SK-N-SH (cell line): ENCODE data around the gene CHAF1A. TPM values are rescaled to one million over a fixed set of nuclear protein-coding genes. Genes with fewer than 3 reads are reported as not detected.

Source experiments
- CTCF ChIA-PET: fragments of 300-600, 350-600 bp; formaldehyde crosslinking; extraction: SDS; loops from one replicate; lab custom pipeline; 2021; lab: Yijun Ruan, JAX
- POLR2A ChIA-PET: fragments of 350-600 bp; sonication (Branson Sonifier 250); formaldehyde crosslinking; extraction: SDS; loops from one replicate; lab custom pipeline; 2020; ENCODE audit warnings: antibody characterized with exemption, inconsistent platforms; lab: Yijun Ruan, JAX
- DNase-seq: peaks from one replicate; pipeline ENCODE4 v3.0.0; 2012
- H2AFZ ChIP-seq: fragments of 200-600 bp; sonication (generic); 2 replicates; pipeline ENCODE4 v1.8.1; 2016; ENCODE audit warnings: antibody characterized with exemption, mild to moderate bottlenecking, low read depth
- H3F3A ChIP-seq: fragments of 200-600 bp; sonication (generic); replicated peaks from 2 replicates; pipeline ENCODE3; 2016; ENCODE audit warnings: antibody characterized with exemption, mild to moderate bottlenecking; ENCODE audit not compliant: insufficient read depth
- H3K27ac ChIP-seq, 2 experiments: fragments of 200-500 bp in 1 of 2; fragments of 200-600 bp in 1 of 2; sonication (Bioruptor generic) in 1 of 2; sonication (generic), shearing (Covaris generic) in 1 of 2; 2 replicates each; pipeline versions ENCODE4 v1.5.1 to v1.6.1; 2014 to 2016; ENCODE audit warnings: low read depth in 2 of 2, inconsistent platforms in 1 of 2, low read length in 1 of 2, mild to moderate bottlenecking in 1 of 2, mixed read lengths in 1 of 2
- H3K27me3 ChIP-seq: fragments of 200-600 bp; sonication (generic), shearing (Covaris generic); 2 replicates; pipeline ENCODE4 v1.6.1; 2016; ENCODE audit warnings: mixed run types; ENCODE audit not compliant: insufficient read depth
- H3K36me3 ChIP-seq, 2 experiments: fragments of 200-500 bp in 1 of 2; fragments of 200-600 bp in 1 of 2; sonication (Bioruptor generic) in 1 of 2; sonication (generic) in 1 of 2; replicated peaks in 1 of 2; 2 replicates each; pipeline versions ENCODE3 to v1.5.1; 2014 to 2016; ENCODE audit warnings: low read length in 1 of 2, mild to moderate bottlenecking in 1 of 2; ENCODE audit not compliant: insufficient read depth in 2 of 2, control insufficient read depth in 1 of 2
- H3K4me1 ChIP-seq, 2 experiments: fragments of 200-500 bp in 1 of 2; fragments of 200-600 bp in 1 of 2; sonication (Bioruptor generic) in 1 of 2; sonication (generic), shearing (Covaris generic) in 1 of 2; 2 replicates each; pipeline versions ENCODE4 v1.5.1 to v1.6.1; 2014 to 2016; ENCODE audit warnings: low read depth in 1 of 2, low read length in 1 of 2, mixed run types in 1 of 2; ENCODE audit not compliant: insufficient read depth in 2 of 2, control insufficient read depth in 1 of 2
- H3K4me2 ChIP-seq: fragments of 200-600 bp; sonication (generic), shearing (Covaris generic); 2 replicates; pipeline ENCODE4 v1.6.1; 2017; ENCODE audit warnings: mixed run types
- H3K4me3 ChIP-seq, 2 experiments: fragments of 200-500 bp in 1 of 2; fragments of 200-600 bp in 1 of 2; sonication (Bioruptor generic) in 1 of 2; sonication (generic), shearing (Covaris generic) in 1 of 2; 2 replicates each; pipeline versions ENCODE4 v1.5.1 to v1.8.1; 2014 to 2016; ENCODE audit warnings: low read depth in 2 of 2, inconsistent platforms in 1 of 2, low read length in 1 of 2, mild to moderate bottlenecking in 1 of 2, mixed read lengths in 1 of 2, moderate library complexity in 1 of 2
- H3K79me2 ChIP-seq: fragments of 200-600 bp; sonication (generic); 2 replicates; pipeline ENCODE4 v1.8.1; 2017; ENCODE audit warnings: mild to moderate bottlenecking; ENCODE audit not compliant: insufficient read depth
- H3K9ac ChIP-seq: fragments of 200-600 bp; sonication (generic); 2 replicates; pipeline ENCODE4 v1.6.1; 2017; ENCODE audit warnings: mixed run types
- H3K9me2 ChIP-seq: fragments of 200-600 bp; sonication (generic); 2 replicates; pipeline ENCODE4 v1.6.1; 2017; ENCODE audit warnings: mixed run types
- H3K9me3 ChIP-seq: fragments of 200-600 bp; sonication (generic); 2 replicates; pipeline ENCODE4 v1.6.1; 2017; ENCODE audit warnings: mixed run types, mild to moderate bottlenecking, moderate library complexity
- H4K20me1 ChIP-seq: fragments of 200-600 bp; sonication (generic); 2 replicates; pipeline ENCODE4 v1.6.1; 2017; ENCODE audit warnings: mild to moderate bottlenecking, mixed run types; ENCODE audit not compliant: insufficient read depth
- CHD2 ChIP-seq: fragments of 150-350 bp; IDR thresholded peaks from 2 replicates; pipeline ENCODE4 v1.6.1; 2018; ENCODE audit warnings: low read length; ENCODE audit not compliant: partially characterized antibody
- ELF1 ChIP-seq: IDR thresholded peaks from 2 replicates; pipeline ENCODE4 v1.4.0; 2012
- EP300 ChIP-seq, 2 experiments: IDR thresholded peaks; 2 replicates each; pipeline versions ENCODE4 v1.4.0 to v1.6.1; 2012; ENCODE audit warnings: borderline replicate concordance in 1 of 2, low read depth in 1 of 2, low read length in 1 of 2
- FOSL2 ChIP-seq: IDR thresholded peaks from 2 replicates; pipeline ENCODE4 v1.4.0; 2012; ENCODE audit warnings: low read depth, mild to moderate bottlenecking, moderate library complexity, borderline replicate concordance
- FOXJ3 ChIP-seq: sonication (generic); formaldehyde crosslinking; IDR thresholded peaks from 2 replicates; pipeline ENCODE4 v1.5.1; 2020; ENCODE audit warnings: mild to moderate bottlenecking, missing genetic modification reagents
- FOXM1 ChIP-seq: IDR thresholded peaks from 2 replicates; pipeline ENCODE4 v1.4.0; 2012; ENCODE audit warnings: low read depth, mild to moderate bottlenecking
- GABPA ChIP-seq: IDR thresholded peaks from 2 replicates; pipeline ENCODE4 v1.4.0; 2012; ENCODE audit warnings: low read depth, mild to moderate bottlenecking
- MEF2A ChIP-seq: IDR thresholded peaks from 2 replicates; pipeline ENCODE4 v1.4.0; 2012; ENCODE audit warnings: low read depth, borderline replicate concordance
- NRF1 ChIP-seq: IDR thresholded peaks from 2 replicates; pipeline ENCODE4 v1.6.1; 2012; ENCODE audit warnings: low read depth, mild to moderate bottlenecking, low read length
- RCOR1 ChIP-seq: fragments of 150-350 bp; IDR thresholded peaks from 2 replicates; pipeline ENCODE4 v1.6.1; 2017; ENCODE audit warnings: antibody characterized with exemption, low read length
- REST ChIP-seq: IDR thresholded peaks from 2 replicates; pipeline ENCODE4 v1.6.1; 2012; ENCODE audit warnings: mild to moderate bottlenecking, low read depth, low read length, moderate library complexity
- RFX5 ChIP-seq: IDR thresholded peaks from 2 replicates; pipeline ENCODE4 v1.6.1; 2012; ENCODE audit warnings: mild to moderate bottlenecking, improper control_type of control experiment, low read length
- RXRA ChIP-seq: IDR thresholded peaks from 2 replicates; pipeline ENCODE4 v1.4.0; 2012; ENCODE audit warnings: low read depth, mild to moderate bottlenecking, borderline replicate concordance
- SIN3A ChIP-seq: IDR thresholded peaks from 2 replicates; pipeline ENCODE4 v1.6.1; 2012; ENCODE audit warnings: low read depth, mild to moderate bottlenecking, low read length, moderate library complexity, borderline replicate concordance
- TCF12 ChIP-seq: IDR thresholded peaks from 2 replicates; pipeline ENCODE4 v1.4.0; 2012
- YY1 ChIP-seq: IDR thresholded peaks from 2 replicates; pipeline ENCODE4 v1.4.0; 2012; ENCODE audit warnings: low read depth, mild to moderate bottlenecking
- WGBS: methylation state at CpG from one replicate; pipeline ENCODE4 v1.1.6; 2017; ENCODE audit warnings: low lambda C conversion rate; 5-methylcytosine and 5-hydroxymethylcytosine counted together
- polyA plus RNA-seq, 3 experiments: library from polyadenylated mRNA; depleted of rRNA; stranded (reverse); fragments of >200 nt; gene quantifications; 2 replicates each; pipeline ENCODE4 v1.2.3, GENCODE V29; 2012
- TF ChIP-seq, protein P1 (sequence below): IDR thresholded peaks from 2 replicates; pipeline ENCODE4 v1.4.0; 2012; ENCODE audit warnings: low read depth
- TF ChIP-seq, protein P2 (sequence below): IDR thresholded peaks from 2 replicates; pipeline ENCODE4 v1.4.0; 2012; ENCODE audit warnings: low read depth, borderline replicate concordance

The CHAF1A gene
- polyA plus RNA-seq, 1 of the 3 experiments (the other 2 are of a cell fraction), result 18.0 TPM

DNA sequence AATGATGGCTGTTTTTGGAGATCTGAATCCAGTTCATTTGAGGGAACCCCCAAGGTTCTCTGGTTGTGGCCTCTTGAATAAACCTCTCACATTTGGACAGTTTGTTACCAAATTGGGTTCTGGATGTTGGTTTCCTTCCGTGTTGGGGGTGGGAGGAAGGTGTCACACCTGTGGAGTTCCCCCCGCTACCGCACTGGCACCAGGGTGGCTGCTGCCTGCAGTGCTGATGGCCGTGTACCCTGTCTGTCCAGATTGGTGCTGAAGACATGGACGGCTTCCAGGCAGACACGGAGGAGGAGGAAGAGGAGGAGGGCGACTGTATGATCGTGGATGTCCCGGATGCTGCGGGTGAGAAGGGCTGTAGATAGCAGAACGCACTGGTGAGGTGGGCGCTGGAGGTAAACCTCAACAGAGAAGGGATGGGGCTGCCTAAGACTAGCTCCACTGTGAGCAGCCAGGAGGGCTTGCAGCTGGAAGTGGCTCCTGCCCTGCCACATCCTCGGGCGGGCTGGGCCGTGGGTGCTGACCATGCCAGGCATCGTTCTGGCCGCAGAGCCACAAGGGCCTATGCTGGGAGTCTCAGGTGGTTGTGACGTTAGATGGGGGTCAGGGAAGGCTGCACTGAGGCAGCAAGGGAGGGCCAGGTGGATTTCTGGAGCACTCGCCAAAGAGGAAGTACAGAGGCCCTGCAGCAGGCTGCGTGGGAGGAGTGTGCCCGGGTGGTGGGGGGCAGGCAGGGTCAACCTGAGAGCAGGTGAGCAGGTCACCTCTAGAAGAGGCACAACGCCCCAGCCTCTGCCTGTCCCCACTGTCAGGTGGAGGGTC lies 39.8 kb downstream of the CHAF1A start:
- Histone ChIP-seq H4K20me1 (no peaks in the 10 kb centered on the region), H3K79me2 (no peaks in the 10 kb centered on the region; the same call in 1 of the 2 replicates), H3K9me2 (no peaks in the 10 kb centered on the region), H3K27me3 (no peaks in the 10 kb centered on the region), H3K27ac (no peak overlapping the region), H2AFZ (no peak overlapping the region), H3K4me3 (no peak overlapping the region), H3K36me3 (peaks cover 0 to 32% of the 10 kb centered on the region in 2 experiments), H3K9me3 (no peaks in the 10 kb centered on the region), H3F3A (no peaks in the 10 kb centered on the region), H3K4me2 (no peak overlapping the region), H3K4me1 (no peaks in the 10 kb centered on the region), H3K9ac (no peak overlapping the region)
- no peak for DNase-seq
- CTCF ChIA-PET, result no interaction called here
- TF ChIP-seq GABPA (no peak), RCOR1 (no peak), ELF1 (no peak), CHD2 (no peak), FOSL2 (no peak), EP300 (IDR thresholded peaks at IDR 0.05; ENCODE audit: borderline replicate concordance in 1 of 2, low read depth in 1 of 2, low read length in 1 of 2) (no peak), REST (no peak), FOXJ3 (CRISPR knock-in tag) (no peak), NRF1 (no peak)
- TF ChIP-seq, protein P1, sequence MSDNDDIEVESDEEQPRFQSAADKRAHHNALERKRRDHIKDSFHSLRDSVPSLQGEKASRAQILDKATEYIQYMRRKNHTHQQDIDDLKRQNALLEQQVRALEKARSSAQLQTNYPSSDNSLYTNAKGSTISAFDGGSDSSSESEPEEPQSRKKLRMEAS, result no peak
- 88% methylated on average over 13 of the region's 22 CpGs for WGBS
- POLR2A ChIA-PET, result no interaction called here

- Histone ChIP-seq H4K20me1 (no peaks in the 10 kb centered on the region), H3F3A (no peaks in the 10 kb centered on the region), H3K9me2 (no peaks in the 10 kb centered on the region), H3K4me3 (no peak overlapping the region), H3K9me3 (no peaks in the 10 kb centered on the region), H3K27me3 (no peaks in the 10 kb centered on the region), H3K36me3 (peaks cover 0 to 38% of the 10 kb centered on the region in 2 experiments), H3K27ac (no peak overlapping the region), H3K9ac (no peak overlapping the region), H2AFZ (no peak overlapping the region), H3K4me1 (no peaks in the 10 kb centered on the region), H3K4me2 (no peak overlapping the region), H3K79me2 (no peaks in the 10 kb centered on the region; the same call in 1 of the 2 replicates)
- POLR2A ChIA-PET, result no interaction called here
- CTCF ChIA-PET, result no interaction called here
- DNase-seq, result no peak
- TF ChIP-seq MEF2A, result no peak
- TF ChIP-seq FOSL2, result no peak
- TF ChIP-seq YY1, result no peak
- TF ChIP-seq, protein P2, sequence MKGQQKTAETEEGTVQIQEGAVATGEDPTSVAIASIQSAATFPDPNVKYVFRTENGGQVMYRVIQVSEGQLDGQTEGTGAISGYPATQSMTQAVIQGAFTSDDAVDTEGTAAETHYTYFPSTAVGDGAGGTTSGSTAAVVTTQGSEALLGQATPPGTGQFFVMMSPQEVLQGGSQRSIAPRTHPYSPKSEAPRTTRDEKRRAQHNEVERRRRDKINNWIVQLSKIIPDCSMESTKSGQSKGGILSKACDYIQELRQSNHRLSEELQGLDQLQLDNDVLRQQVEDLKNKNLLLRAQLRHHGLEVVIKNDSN, result no peak
- TF ChIP-seq TCF12, result no peak
- TF ChIP-seq GABPA, result no peak
- TF ChIP-seq NRF1, result no peak
- TF ChIP-seq FOXM1, result no peak
- no peak for TF ChIP-seq RFX5
- TF ChIP-seq RCOR1, result no peak
- TF ChIP-seq ELF1, result no peak
- no peak for TF ChIP-seq SIN3A
- TF ChIP-seq EP300 (IDR thresholded peaks at IDR 0.05; ENCODE audit: borderline replicate concordance in 1 of 2, low read depth in 1 of 2, low read length in 1 of 2), result no peak
- no peak for TF ChIP-seq RXRA
- WGBS, result 95% methylated on average over 9 of the region's 10 CpGs
Measured at GRCh38 chr19:4442819-4443146, 40.3 kb downstream of the CHAF1A start.
